Superior temporal gyrus (tissue), 1 donor: ENCODE data around the gene PTPRG.

Source experiments
- DNase-seq: peaks from one replicate; pipeline ENCODE4 v3.0.0-alpha.2; 2016; ENCODE audit errors: extremely low spot score

The PTPRG gene

DNA sequence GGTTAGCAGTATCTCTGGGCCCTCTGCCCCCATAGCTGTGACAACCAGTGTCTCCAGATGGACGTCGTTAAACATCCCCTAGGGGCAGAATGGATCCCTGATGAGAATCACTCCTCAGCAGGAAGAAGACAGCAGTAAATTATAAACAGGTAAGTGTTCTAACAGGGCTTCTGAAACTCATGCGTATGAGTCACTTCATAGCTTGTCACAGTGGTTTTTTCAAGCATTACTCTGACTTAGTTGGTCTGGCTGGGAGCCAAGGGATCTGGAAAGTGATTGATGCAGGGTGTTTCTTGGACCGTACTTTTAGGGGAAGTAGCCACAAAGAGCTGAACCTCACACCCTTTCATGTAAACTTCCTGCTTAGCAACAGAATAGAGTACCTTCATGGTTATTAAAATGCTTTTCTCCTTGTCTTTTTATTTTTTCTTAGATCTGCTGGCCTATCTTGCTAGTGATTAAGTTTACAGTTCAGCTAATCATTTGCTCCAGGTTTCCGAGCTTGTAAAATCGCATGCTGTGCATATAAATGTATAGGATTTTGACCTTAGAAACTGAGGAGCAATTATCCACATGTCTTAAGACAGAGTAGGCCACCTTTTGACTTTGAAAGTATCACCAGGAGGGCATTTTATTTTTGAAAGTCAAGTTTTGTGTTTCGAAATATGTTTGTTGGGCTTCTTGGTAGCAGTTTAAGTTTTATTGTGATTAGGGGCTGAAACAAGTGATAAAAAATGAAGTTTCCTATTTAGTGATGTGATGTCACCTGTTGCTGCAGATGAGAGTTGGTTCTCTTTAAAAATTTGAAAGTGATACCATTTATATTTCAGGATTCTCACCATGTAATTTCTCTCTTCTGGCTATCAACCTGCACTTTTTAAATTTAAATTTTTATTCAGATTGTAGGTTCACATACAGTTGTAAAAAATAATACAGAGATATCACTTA lies 333.9 kb downstream of the PTPRG start:
- no peak for DNase-seq

- DNase-seq, result no peak
Measured at GRCh38 chr3:61896251-61896650, 334.9 kb downstream of the PTPRG start.

- DNase-seq, result no peak
Measured at GRCh38 chr3:61897848-61898247, 336.5 kb downstream of the PTPRG start.

DNA sequence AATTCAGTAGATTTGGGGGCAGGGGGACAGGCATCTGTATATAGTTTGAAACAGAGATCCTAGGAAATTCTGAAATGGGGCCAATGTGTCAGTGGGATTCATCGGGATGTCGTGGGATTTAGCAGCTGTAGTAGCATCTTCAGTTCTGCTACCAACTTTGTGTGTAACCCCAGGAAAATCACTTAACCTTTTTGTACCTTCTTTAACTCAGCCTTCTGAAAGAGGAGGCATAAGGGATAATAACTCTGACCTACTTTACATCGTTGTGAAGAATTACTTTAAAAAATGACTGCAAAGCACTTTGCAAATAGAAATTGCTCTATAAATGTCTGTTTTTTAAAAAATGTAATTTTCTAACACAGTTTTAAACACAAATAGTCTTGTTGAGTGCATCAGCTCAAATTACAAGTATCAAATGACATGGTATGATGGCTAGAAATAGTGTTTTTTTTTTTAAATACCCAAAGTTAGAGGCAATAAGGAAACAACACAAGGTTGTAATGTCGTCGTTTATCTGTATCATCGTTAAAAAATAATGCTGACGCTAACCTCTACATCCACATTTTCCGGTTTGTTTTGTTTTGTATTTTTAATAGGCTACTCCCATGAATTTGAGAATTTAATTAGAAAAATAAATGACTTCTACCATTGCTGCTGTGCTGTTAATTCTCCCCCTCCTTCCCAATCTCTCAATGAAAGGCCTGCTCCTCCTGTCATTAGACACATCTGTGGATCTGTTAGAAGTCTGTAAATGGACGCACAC lies 338.5 kb downstream of the PTPRG start:
- DNase-seq, result no peak

GRCh38 chr3:61901496-61901895 lies 340.1 kb downstream of the PTPRG start:
- DNase-seq, result no peak

DNA sequence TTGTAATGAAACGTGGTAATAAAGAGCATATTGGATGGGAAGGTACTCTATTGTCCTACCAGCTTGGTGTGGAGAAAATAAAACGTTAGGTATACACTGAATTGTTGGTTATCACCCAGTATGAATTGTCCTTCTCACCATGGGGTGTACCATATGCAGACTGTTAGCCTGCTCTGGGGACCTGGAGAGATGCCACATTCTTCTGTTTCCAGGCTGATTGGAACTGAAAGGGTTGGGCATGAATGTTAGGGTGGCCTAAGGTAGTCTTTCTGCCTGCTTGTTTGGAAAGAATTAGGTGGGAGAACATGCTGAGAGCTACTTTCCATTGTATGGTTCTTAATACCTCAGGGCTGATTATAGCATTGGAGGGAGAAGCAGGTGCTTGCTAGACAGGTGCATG lies 340.6 kb downstream of the PTPRG start:
- no peak for DNase-seq

- DNase-seq, result no peak
Measured at GRCh38 chr3:61903074-61903473, 341.7 kb downstream of the PTPRG start.

GRCh38 chr3:61903931-61904657 lies 342.7 kb downstream of the PTPRG start:
- DNase-seq, result peak; percentile 66

GRCh38 chr3:61907210-61907795 lies 345.9 kb downstream of the PTPRG start:
- DNase-seq, result no peak

- DNase-seq, result no peak
Measured at GRCh38 chr3:61908382-61908781, 347.0 kb downstream of the PTPRG start.

DNA sequence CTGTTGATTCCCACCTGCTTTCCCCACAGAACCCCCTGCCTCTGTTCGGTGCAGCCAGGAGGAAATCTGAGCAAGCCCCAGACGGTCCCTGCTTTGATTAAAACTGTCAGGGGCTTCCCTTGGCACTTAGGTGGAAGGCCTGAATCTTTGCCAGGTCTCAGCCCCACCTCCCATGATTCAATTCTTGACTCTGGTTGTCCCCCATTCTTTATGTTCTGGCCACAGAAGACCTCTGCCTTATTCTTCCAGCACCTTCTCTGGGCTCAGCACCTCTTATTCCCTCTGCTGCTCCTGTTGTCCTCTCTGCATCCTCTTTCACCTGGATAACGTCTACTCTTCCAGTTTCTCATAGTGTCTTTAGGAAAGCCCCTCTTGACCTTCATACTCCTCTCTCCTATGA lies 349.4 kb downstream of the PTPRG start:
- DNase-seq, result no peak

DNA sequence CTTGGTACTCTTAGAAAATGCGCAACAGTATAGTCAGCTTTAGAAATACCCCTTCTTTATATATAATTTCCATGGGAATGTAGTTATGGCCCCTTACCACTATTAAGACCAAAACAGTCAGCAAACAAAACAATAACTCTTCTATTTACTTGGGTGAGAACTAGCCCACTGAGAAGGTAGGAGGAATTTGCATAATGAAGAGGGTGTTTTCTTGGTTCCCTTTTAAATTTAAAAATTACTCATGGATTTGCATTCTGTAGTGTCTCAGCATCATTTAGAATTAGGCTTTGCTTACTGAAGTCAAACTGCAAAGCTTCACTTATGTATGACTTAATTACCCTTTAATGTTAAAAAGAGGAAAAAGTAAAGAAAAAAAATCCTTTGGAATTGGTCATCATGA lies 350.8 kb downstream of the PTPRG start:
- no peak for DNase-seq

DNA sequence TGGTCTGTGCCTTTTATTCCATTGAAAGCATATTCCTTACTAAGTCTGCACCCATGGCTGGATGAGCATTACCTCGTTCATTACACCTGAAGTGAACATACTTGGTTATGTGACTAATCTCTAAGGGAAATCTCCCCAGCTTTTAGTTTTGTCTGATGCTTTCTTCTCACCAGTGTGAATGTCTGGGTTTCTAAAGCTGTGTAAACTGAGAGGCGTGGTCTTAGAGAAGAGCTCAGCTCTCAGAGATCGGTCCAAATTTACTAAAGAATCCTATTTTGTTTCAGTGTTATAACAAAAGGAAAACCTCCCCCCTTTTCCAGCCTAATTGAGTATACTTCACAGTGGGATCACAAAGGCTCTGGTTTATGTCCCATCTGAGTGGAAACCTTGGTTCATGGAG lies 352.3 kb downstream of the PTPRG start:
- DNase-seq, result no peak

DNA sequence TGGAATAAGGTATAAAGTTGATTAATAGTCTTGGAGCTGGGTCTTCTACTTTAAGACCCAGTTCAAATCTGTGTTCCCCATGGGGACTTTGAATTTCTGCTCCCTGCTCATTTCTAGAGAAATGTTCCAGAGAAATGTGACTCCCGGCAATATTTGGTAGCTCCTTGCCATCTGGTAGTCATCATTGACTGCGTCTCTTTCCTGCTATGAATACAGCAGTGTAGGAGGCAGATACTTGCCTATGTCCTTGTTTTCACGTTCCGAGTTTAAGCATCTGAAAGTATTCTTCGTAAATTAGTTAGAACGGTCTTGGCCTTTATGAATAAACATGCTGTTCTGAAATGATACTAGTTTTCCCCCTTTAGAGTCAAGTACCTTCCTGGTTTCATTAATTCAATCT lies 352.9 kb downstream of the PTPRG start:
- DNase-seq, result no peak

- DNase-seq, result no peak
Measured at GRCh38 chr3:61915296-61915695, 353.9 kb downstream of the PTPRG start.

GRCh38 chr3:61919371-61919770 lies 358.0 kb downstream of the PTPRG start:
- no peak for DNase-seq

DNA sequence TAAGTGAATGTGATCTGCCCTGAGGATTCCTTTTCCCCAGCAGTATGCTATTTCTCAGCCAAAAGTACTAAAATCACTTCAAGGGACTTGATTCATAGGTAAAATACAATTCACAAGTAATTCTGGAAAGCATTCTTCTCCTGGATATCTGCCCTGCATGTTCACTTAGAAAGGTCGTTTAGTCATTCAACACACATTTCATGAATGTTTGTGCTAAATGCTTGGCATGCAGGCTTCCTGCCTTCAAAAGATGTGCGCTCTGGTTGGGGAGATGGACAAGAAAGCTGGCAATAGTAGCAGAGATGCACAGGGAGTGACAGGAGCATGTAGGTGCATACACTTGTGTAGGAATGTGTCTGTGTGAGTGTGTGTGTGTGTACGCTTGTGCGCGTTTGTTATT lies 360.7 kb downstream of the PTPRG start:
- DNase-seq, result no peak

DNA sequence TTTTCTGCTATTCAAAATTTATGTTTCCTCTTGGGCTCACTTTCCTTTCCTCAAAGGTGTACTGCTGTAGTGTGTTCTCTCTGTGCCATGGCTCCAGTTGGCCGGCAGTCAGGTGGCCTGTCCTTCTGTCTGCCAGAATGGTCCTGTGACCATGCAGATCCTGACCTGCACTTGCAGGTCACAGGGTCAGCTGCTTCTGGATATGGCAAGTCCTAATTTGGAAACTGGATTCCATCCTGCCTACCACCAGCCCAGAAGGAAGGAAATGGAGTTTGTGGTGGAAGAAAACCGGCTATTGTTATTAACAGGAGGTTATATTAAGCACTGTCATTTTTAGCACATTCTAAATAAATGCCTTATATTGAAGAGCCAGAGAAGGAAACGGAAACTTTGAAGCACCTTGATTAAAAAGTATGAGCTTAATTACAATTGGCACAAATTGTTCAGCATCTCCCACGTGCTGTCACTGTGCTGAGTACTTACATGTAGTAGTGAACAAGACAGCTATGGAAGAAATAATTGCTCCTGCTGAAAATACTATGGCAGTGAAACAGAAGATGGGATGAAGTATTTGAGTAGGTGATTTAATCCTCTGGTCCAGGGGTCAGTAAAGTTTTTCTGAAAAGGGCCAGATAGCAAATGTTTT lies 362.8 kb downstream of the PTPRG start:
- DNase-seq, result no peak

DNA sequence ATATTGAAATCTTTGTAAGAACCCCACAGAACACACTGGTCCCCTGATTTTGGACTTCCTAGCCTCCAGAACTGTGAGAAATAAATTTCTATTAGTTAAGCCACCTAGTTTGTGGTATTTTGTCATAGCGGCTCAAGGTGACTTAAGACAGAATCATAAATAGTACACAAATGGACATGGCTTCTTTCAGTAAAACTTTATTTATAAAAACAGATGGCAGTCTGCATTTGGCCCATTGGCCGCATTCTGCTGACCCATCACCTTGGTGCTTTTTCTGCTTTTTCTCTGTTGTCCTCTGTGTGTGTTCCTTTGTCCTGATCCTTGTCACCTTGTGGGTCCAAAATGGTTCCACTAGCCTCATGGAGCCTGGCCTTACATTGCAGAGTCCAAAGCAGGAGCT lies 363.6 kb downstream of the PTPRG start:
- DNase-seq, result no peak

GRCh38 chr3:61925721-61926120 lies 364.4 kb downstream of the PTPRG start:
- DNase-seq, result no peak

GRCh38 chr3:61926923-61927322 lies 365.6 kb downstream of the PTPRG start:
- no peak for DNase-seq
